NT2/D1 (cell line): ENCODE measurements around the gene PALLD.

Experiments
- SUZ12 ChIP-seq: IDR thresholded peaks from 2 replicates; pipeline ENCODE4 v1.6.1; 2011; ENCODE audit not compliant: insufficient read length, insufficient read depth; ENCODE audit errors: extremely low read depth
- YY1 ChIP-seq: IDR thresholded peaks from 2 replicates; pipeline ENCODE4 v1.6.1; 2011; ENCODE audit not compliant: insufficient read length, insufficient read depth
- ZNF274 ChIP-seq: IDR thresholded peaks from 2 replicates; pipeline ENCODE4 v1.6.1; 2011; ENCODE audit warnings: mild to moderate bottlenecking, low read depth, low read length

GRCh38 chr4:168489616-168490015 lies 7.2 kb upstream of the PALLD start:
- TF ChIP-seq ZNF274 (no peak), SUZ12 (no peak), YY1 (no peak)
